A673 (cell line): ENCODE measurements around the gene GRID1.

Experiments
- CTCF ChIP-seq: fragments of 300-800, 200-600 bp; sonication (generic); conservative IDR thresholded peaks from 2 replicates; pipeline ENCODE4 v1.5.1; 2017; ENCODE audit warnings: low read depth, mild to moderate bottlenecking, antibody characterized with exemption, low read length, moderate library complexity, mixed read lengths
- EZH2 ChIP-seq: fragments of 200-600 bp; sonication (generic); IDR thresholded peaks from 2 replicates; pipeline ENCODE4 v1.6.1; 2017; ENCODE audit warnings: borderline replicate concordance, low read depth, mild to moderate bottlenecking, mixed read lengths, antibody characterized with exemption, low read length; ENCODE audit not compliant: poor library complexity, severe bottlenecking

GRCh38 chr10:86186633-86187032, 180.0 kb downstream of the GRID1 start:
- TF ChIP-seq CTCF: no peak
- TF ChIP-seq EZH2: no peak
